ENCODE results near the gene PPP1R12B. TPM values are rescaled to one million over a fixed set of nuclear protein-coding genes. Genes with fewer than 3 reads are reported as not detected.
A peak's percentile ranks its signal among the peaks of the same experiment; 100 is the strongest.

PPP1R12B gene
- total RNA-seq, 4 donors from 2014 or later: 20.6 to 120 (median 36.9) TPM

DNA sequence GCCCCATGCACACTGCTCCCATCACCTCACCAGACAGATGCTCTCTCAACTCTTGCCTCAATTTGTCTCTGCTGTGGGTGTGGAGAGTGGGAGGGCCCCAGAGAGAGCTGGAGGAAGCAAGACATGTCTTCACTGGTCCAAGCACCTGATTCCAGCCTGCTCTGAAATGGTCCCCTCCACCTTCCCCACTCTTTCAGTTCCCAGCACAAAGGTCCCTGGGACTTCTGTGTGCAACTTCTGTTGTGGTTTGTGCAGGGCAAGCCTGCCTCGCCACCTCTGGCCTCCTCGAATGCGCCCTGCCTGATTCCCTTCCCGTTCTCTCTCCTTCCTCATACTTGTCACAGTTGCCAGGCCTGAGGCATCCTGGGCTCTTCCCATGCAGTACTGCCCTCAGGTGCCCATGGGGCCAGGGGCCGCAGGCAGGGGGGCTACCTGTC, 242.5 kb downstream of the PPP1R12B start:
- intact Hi-C loops (cut with DNase I): loop anchor here (10.0 kb wide), 1 partner anchor 96 kb away; no protein-coding TSS in a partner anchor
- Histone ChIP-seq H3K9me3 (no peaks in the 10 kb centered on the region), H3K4me3 (no peak overlapping the region), H3K36me3 (no peaks in the 10 kb centered on the region), H3K4me1 (peaks cover 7 to 84% (median 64%) of the 10 kb centered on the region in 3 donors), H3K27me3 (no peaks in the 10 kb centered on the region), H3K27ac (peak overlapping the region; percentile 17 to 91 (median 80))
- WGBS, 2 donors: 26 to 50% methylated on average over 3 to 4 of the region's 5 CpGs
- DNase-seq: no peak
- no peak for TF ChIP-seq POLR2A (IDR thresholded peaks at IDR 0.05)
- TF ChIP-seq, protein P1, sequence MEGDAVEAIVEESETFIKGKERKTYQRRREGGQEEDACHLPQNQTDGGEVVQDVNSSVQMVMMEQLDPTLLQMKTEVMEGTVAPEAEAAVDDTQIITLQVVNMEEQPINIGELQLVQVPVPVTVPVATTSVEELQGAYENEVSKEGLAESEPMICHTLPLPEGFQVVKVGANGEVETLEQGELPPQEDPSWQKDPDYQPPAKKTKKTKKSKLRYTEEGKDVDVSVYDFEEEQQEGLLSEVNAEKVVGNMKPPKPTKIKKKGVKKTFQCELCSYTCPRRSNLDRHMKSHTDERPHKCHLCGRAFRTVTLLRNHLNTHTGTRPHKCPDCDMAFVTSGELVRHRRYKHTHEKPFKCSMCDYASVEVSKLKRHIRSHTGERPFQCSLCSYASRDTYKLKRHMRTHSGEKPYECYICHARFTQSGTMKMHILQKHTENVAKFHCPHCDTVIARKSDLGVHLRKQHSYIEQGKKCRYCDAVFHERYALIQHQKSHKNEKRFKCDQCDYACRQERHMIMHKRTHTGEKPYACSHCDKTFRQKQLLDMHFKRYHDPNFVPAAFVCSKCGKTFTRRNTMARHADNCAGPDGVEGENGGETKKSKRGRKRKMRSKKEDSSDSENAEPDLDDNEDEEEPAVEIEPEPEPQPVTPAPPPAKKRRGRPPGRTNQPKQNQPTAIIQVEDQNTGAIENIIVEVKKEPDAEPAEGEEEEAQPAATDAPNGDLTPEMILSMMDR (IDR thresholded peaks at IDR 0.05): no peak

DNA sequence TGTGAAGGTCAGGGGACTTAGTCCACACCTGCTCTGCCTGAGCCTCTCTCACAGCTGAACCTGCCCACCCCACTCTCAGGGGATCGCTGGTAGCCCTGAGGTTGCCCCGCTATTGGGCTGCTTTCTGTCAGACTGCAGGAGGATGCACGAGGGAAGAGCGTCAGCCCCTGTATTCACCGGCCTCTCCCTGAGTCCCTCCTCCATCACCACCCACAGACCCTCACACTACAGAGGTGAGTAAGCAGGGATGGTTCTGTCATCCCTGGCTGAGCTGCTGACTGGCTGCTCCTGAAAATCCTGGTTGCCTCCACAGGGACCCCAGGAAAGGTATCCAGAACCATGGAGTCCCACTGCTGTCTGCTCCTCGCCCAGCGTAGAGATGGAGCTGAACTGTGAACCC, 243.0 kb downstream of the PPP1R12B start:
- H3K4me1 ChIP-seq: peaks cover 2 to 79% (median 59%) of the 10 kb centered on the region in 3 donors
- peak overlapping the region; percentile 17 to 91 (median 80) for H3K27ac ChIP-seq
- no peak for DNase-seq
- no peak overlapping the region for H3K4me3 ChIP-seq
- intact Hi-C loops (cut with DNase I): loop anchor here (10.0 kb wide), 1 partner anchor 97 kb away; no protein-coding TSS in a partner anchor
- H3K27me3 ChIP-seq: no peaks in the 10 kb centered on the region
- TF ChIP-seq, protein P1 (IDR thresholded peaks at IDR 0.05): no peak
- no peak for TF ChIP-seq POLR2A (IDR thresholded peaks at IDR 0.05)
- 89 to 100% methylated on average over 2 to 3 of the region's 7 CpGs for WGBS, 2 donors
- no peaks in the 10 kb centered on the region for H3K36me3 ChIP-seq
- no peaks in the 10 kb centered on the region for H3K9me3 ChIP-seq

DNA sequence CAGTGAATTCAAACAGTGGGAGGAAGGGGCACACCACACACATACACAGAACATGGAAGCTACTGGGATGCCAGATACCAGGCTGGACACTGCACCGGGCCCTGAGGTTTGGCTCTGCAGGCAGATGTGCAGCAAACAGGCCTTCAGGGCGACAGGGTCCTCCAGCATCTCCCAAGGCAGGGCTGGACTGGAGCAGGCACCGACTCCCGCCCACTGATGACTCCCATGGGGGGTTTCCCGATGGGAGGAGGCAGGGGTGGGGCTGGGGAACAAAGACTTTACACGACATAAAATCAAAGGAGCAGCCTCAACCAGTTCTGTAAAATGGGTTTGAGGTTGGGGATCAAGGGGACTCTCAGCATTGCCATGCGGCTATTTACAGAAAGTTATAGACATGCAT, 243.6 kb downstream of the PPP1R12B start:
- Histone ChIP-seq H3K27ac (peak overlapping the region in 1 of 4 donors; percentile 14), H3K36me3 (no peaks in the 10 kb centered on the region), H3K27me3 (no peaks in the 10 kb centered on the region), H3K4me3 (no peak overlapping the region), H3K4me1 (peaks cover 0 to 73% (median 54%) of the 10 kb centered on the region in 3 donors), H3K9me3 (no peaks in the 10 kb centered on the region)
- WGBS, 2 donors: 54 to 74% methylated on average over 4 to 7 of the region's 7 CpGs
- TF ChIP-seq POLR2A (IDR thresholded peaks at IDR 0.05): no peak
- TF ChIP-seq, protein P1 (IDR thresholded peaks at IDR 0.05): no peak
- intact Hi-C loops (cut with DNase I): loop anchor here (10.0 kb wide), 1 partner anchor 97 kb away; no protein-coding TSS in a partner anchor
- DNase-seq: no peak

DNA sequence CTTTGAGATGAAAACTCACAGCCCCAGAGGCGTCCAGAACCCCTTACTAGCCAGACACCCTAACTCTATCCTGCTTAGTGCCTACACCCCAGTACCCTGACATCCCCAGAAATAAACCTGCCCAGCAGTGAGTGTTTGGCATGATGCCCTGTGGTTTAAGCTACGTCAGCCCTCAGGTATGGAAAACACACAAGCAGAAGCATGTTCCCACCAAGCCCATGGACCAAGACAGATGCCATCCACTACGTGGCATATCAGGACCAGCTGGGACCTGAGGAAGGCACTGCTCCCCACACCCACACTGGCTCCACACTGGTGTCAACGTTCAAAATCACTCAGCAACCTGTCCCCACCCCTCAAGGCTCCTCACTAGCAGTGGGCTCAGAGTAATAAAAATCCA, 245.3 kb downstream of the PPP1R12B start:
- intact Hi-C loops (cut with DNase I): loop anchor here (10.0 kb wide), 1 partner anchor 99 kb away; no protein-coding TSS in a partner anchor
- TF ChIP-seq POLR2A (IDR thresholded peaks at IDR 0.05): no peak
- TF ChIP-seq, protein P1 (IDR thresholded peaks at IDR 0.05): no peak
- H3K27me3 ChIP-seq: no peaks in the 10 kb centered on the region
- no peak overlapping the region for H3K4me3 ChIP-seq
- 24 to 40% methylated on average over 3 of the region's 4 CpGs for WGBS, 2 donors
- peak overlapping the region; percentile 34 to 60 (median 56) for H3K27ac ChIP-seq
- peaks cover 0 to 56% (median 37%) of the 10 kb centered on the region in 3 donors for H3K4me1 ChIP-seq
- H3K36me3 ChIP-seq: no peaks in the 10 kb centered on the region
- DNase-seq: no peak
- no peaks in the 10 kb centered on the region for H3K9me3 ChIP-seq

DNA sequence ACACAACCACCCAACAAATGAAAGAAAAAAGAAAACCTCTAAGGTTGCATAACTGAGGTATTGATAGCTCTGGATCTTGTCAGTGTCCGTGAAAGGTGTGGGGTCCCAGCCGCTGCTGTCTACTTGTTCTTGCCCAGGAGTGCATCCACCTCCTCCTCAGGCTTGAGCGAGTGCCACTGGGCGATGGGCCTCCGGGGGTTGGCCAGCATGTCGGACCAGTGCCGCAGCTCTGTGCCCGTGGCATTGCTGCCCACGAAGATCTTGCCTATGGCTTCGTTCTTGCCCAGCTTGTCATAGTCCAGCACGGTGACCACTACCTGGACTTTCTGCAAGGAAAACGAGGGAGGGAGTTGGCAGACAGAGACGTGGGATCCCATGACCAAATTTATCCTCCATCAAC, 248.1 kb downstream of the PPP1R12B start:
- Histone ChIP-seq H3K4me1 (peaks cover 3 to 36% (median 22%) of the 10 kb centered on the region in 3 donors), H3K9me3 (no peaks in the 10 kb centered on the region), H3K36me3 (peaks cover 0 to 2% (median 0%) of the 10 kb centered on the region in 3 donors), H3K27me3 (no peaks in the 10 kb centered on the region), H3K27ac (no peak overlapping the region), H3K4me3 (no peak overlapping the region)
- no peak for DNase-seq
- TF ChIP-seq, protein P1 (IDR thresholded peaks at IDR 0.05): no peak
- TF ChIP-seq POLR2A (IDR thresholded peaks at IDR 0.05): no peak
- intact Hi-C loops (cut with DNase I): loop anchor here (10.0 kb wide), 1 partner anchor 102 kb away; no protein-coding TSS in a partner anchor
- WGBS, 2 donors: 89 to 100% methylated on average over 2 to 12 of the region's 13 CpGs
